HT-29 (cell line): ENCODE data around the gene JAGN1. TPM values are rescaled to one million over a fixed set of nuclear protein-coding genes. Genes with fewer than 3 reads are reported as not detected.
"Not testable (repeated sequence)": the region's sequence is repeated elsewhere in the genome, so short reads cannot be mapped to it uniquely, and the experiment has no call there.

Experiments used
- DNase-seq: peaks from one replicate; pipeline ENCODE4 v3.0.0-alpha.2; 2015; ENCODE audit warnings: low spot score
- total RNA-seq: library from RNA; depleted of rRNA; stranded (reverse); fragments of >200 nt; shearing (Covaris generic); gene quantifications from 2 replicates; pipeline ENCODE4 v1.2.3, GENCODE V29; 2014

The JAGN1 gene
- total RNA-seq, 1 experiment from 2014 or later = 26.0 TPM

DNA sequence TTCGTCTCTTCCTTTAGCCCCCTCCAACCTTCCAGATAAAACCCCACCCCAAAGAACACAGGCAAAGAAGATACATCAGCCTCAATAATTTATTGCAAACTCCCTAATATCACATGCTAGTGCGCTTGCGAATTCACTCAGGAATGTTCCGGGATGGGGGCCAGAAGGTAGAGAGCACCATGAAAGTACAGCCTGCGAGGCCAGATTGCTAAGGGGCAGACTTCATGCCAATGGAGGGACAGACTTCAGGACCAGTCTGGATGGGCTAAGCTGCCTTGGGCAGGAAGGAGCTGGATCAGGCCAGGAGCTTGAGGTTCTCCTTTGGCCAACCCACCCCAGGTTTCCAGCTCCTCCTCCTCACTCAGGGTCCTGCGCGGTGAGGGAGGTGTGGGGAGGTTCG lies 23.8 kb upstream of the JAGN1 start:
- DNase-seq = no peak

DNA sequence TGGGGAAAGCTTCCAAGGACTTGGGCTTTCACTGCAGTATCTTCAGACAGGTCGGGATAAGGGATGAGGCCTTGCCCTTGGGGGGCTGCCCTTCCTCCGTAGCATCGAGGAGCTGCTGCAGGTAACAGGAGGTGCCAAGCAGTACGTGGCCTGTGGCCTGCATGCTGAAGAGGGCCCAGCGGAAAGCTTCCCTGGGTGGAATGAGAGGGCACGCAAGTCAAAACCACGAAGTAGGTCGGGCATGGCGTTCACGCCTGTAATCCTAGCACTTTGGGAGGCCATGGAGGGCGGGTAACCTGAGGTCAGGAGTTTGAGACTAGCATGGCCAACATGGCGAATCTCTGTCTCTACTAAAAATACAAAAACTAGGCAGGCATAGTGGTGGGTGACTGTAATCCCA lies 23.3 kb upstream of the JAGN1 start:
- DNase-seq = no peak

DNA sequence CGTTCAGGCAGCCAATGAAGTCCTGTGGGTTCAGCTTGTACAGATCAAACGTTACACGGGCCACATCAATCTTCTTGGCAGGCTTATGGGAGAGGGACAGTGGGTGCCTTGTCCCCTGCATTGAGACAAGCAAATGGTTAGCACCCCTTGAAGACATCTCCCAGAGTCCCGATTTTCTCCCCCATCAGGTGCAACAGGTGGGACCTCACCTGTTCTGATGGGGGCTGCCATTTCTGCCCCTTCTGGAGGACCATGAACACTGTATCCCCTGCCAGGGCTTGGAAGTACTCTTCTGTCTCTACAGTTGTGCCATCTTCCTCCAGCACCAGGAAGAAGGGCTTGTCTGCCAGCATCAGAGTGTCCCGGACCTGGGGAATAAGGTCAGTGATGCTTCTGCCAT lies 20.5 kb upstream of the JAGN1 start:
- no peak for DNase-seq

DNA sequence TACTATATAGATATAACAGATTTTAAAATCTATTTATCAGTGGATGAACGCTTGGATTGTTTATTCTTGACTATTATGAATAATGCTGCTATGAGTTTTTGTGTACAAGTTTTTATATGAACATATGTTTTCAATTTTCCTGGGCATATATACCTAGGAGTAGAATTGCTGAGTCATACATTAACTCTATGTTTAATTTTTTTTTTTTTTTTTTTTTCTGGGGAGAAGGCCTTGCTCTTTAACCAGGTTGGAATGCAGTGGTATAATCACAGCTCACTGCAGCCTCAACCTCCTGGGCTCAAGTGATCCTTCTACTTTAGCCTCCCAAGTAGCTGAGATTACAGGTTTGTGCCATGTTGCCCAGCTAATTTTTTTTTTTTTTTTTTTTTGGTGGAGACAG lies 19.4 kb upstream of the JAGN1 start:
- DNase-seq = no peak

DNA sequence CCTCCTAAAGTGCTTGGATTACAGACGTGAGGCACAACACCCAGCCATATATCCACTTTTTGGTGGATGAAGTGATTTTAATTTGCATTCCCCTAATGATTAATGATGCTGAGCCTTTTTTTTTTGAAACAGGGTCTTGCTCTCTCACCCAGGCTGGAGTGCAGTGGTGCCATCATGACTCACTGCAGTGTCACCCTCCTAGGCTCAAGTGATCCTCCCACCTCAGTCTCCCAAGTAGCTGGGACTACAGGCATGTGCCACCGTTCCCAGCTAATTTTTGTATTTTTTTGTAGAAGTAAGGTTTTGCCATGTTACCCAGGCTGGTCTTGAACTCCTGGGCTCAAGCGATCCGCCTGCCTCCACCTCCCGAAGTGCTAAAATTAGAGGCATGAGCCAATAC lies 18.3 kb upstream of the JAGN1 start:
- DNase-seq = not testable (repeated sequence)

DNA sequence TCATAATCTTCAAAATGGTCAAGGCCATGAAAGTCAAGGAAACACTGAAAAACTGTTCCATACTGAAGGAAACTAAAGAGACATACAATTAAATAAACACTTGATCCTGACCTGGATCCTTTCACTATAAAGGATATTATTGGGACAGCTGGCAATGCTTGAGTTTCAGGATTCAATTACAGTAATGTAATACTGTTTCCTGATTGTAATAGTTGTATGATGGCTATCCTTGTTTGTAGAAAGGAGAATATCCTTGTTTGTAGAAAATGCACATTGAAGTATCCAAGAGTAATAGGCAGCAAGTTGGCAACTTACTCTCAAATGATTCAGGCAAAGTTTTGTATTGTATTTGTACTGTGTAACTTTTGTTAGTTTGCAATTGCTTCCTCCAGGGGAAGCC lies 15.0 kb upstream of the JAGN1 start:
- no peak for DNase-seq

DNA sequence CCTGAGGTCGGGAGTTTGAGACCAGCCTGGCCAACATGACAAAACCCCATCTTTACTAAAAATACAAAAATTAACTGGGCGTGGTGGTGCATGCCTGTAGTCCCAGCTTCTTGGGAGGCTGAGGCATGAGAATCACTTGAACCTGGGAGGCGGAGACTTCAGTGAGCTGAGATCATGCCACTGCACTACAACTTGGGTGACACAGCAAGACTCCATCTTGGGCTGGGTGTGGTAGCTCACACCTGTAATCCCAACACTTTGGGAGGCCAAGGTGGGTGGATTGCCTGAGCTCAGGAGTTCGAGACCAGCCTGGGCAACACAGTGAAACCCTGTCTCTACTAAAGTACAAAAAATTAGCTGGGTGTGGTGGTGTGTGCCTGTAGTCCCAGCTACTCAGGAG lies 14.2 kb upstream of the JAGN1 start:
- not testable (repeated sequence) for DNase-seq

DNA sequence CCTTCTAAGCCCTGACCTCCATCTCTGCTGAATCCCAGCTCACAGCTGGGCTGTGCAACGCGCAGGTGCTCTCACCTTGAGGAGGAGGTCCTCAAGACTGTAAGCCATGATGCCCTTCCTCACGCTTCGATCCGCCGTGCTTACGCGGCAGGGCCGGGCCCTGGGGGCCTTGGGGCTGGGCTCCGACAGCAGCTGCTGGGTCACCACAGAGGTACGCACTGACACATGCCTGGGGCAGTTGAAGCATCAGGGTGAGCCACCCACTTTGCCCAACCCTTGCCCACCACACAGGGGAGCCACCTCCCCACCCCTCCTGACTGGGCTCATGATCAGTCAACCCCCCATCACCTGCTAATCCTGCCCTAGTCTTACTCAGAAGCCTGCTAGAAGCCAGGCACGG lies 13.4 kb upstream of the JAGN1 start:
- no peak for DNase-seq

DNA sequence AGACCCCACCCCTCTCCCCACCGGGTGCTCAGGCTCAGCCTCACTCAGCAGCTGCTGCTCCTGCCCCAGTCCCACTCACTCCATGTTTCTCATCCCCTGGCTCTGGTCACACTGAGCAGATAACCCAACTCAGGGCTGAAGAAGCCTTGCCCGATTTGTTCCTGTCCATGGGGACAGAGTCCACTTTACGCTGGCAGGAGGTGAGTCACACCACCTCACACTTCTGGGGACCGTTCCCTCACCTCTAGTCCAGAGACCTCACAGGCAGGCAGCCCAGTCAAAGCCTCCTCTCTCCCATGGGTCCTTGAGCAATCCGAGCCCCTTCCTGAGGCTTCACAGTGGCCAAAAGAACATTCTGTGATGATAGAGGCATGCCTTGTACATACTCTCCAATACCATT lies 11.7 kb upstream of the JAGN1 start:
- peak; percentile 65 for DNase-seq

DNA sequence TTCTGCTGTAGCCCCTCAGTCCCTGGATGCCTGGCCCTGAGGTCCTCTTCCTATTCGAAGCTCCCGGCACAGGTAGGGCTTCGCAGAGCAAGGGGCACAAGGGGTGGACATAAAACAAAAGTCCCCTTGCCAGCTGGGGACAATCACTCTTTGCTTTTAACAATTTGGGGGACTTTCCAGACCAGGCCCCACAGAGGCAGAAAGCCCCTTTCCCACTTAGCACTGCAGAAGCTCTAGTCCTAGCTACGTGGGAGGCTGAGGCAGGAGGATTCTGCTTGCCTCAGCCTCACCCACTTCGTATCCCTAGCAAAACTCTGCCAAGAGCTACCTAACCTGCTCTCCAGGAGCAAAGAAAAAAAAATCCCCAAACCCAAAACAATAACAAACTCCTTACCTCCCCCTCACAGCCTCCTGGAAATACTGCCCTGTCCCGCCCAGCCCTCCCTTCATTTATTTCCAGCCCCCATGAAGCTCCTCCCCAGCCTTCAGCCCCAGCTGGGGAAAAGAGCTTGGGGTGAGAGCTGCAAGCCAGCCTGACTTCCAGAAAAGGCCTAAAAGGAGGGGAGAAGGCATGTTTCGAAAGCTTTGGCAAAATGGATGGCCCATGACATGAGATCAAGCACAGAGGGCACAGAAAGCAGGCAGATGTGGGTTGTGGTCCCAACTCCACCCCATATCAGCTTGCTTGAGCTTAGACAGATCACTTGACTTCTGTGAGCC lies 10.4 kb upstream of the JAGN1 start, which contains the start of gene CIDEC:
TSS of gene CIDEC (minus strand) at position 424 of the 720 bp plus-strand sequence. CDS start 1,767 bp downstream, outside the sequence.
- DNase-seq = no peak

DNA sequence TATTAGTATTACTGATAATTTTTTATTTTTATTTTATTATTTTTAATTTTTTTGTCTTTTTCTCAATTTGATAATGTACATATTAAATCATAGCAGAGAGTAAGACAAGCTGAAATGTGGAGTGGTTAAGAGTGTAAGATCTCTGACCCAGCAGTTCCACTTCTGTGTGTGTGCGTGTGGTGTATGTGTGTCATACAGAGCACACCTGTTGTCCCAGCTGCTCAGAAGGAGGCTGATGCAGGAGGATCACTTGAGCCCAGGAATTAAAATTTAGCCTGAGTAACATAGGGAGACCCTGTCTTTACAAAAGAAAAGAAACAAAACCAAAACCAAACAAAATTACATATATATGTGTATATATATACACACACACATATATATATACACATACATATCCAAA lies 9.0 kb upstream of the JAGN1 start:
- DNase-seq = no peak

DNA sequence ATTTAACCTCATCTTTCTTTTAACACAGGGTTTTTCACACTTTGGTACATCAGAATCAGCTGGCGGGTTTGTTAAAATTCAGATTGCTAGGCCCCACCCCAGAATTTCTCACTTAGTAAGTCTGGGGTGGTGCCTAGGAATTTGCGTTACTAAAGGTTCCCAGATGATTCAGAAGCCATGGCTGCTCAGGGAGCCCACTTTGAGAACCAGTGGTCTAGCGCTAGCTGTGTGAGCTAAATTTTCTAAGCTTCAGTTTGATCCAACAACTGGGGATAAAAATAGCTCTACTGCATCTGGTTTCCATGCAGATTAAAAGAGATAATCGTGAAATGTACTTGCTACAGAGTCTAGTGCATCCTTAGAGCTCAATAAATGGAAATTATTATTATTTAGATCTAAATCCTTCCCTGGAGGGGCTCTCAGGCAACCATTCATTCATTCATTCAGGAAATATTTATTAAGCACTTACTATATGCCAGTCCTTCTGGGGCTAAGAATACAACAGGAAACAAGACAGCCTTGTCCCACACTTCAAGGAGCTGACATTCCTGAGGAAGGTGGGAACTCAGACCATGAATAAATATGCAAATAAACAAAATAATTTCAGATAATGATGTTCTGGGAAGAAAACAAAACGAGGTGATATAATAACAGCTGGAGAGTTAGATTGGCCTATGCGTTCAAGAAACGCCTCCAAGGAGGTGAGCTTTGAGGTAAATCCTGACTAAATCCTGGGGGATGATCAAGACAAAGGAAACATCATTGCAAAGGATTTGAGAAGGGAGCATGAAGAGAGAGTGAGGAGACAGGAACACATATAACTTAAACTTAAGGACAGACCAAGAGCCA lies 6.5 kb upstream of the JAGN1 start:
- peak; percentile 2 for DNase-seq

DNA sequence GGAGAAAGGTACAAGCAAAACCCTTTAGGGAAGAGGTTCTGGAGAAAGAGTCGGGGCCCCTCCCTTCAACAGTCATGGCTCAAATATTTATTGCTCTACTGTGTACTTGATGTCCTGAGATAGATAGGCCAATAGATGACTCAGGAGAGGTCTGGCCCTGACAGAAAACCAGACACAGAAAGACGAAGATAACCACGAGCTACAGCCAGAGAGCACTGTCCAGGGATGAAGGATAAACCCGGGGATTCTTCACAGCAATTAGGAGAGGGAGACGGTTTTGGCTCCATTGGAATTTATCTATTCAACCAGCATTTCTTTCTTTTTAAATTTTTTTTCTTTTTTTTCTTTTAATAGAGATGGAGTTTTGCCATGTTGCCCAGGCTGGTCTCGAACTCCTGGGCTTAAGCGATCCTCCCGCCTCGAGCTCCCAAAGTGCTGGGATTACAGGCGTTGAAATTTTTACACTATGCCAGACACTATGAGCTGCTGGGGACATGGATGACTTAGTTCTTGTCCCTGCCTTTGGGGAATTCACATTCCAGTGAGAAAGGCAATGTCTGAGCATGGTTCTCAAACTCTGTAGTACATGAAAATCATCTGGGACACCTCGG lies 5.8 kb upstream of the JAGN1 start:
- peak; percentile 67 for DNase-seq

DNA sequence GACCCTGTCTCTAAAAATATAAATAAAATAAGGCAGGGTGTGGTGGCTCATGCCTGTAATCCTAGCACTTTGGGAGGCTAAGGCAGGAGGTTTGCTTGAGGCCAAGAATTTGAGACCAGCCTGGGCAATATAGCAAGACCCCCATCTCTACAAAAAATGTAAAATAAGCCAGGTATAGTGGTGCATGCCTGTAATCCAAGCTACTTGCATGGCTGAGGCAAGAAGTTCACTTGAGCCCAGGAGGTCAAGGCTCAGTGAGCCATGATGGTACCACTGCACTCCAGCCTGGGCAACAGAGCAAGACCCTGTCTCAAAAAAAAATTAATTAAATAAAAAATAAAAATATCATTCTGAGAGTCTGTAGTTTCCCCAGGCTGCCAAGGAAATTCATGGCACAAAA lies 4.1 kb upstream of the JAGN1 start:
- DNase-seq = no peak

DNA sequence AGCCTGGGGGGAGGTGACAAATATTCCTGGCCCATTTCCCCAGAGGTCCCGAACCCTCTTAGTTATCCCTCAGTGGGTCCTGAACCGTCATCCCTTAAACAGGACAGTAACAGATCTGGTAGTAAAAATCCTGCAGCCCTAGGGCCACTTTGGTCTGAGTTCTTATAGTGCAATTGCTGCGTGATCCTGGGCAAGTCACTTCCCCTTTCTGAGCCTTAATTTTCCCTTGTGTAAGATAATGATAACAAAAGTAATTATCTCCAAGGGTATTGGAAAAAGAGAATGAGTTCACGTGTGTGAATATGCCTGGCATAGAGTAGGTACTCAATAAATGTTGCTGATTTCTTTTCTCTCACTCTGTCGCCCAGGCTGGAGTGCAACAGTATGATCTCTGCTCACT lies 2.9 kb upstream of the JAGN1 start:
- no peak for DNase-seq

DNA sequence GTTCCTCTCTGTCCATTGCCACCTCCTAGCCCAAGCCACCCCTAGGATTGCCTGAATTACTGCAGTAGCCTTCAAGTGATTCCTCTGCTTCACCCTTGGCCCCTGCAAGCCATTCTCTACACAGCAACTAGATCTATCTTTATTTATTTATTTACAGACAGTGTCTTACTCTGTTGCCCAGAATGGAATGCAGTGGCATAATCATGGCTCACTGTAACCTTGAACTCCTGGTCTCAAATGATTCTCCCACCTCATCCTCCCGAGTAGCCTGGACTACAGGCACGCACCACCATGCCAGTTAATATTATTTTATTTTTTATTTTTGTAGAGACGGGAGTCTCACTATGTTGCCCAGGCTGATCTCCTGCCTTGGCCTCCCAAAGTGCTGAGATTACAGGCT lies 1.9 kb upstream of the JAGN1 start:
- no peak for DNase-seq

DNA sequence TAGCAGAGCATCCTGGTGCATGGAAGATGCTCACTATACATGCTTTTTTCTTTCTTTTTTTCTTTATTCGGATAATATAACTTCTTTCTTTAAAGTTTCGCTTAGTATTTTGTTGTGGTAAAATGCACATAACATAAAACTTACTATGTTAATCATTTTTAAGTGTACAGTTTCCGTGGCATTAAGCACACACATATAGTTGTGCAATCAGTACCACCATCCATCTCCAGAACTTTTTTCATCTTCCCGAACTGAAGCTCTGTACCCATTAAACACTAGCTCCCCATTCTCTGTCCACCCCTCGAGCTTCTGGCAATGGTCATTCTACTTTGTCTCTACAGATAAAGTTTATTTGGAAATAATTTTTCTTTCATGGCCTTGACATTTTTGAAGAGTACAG lies 1.0 kb upstream of the JAGN1 start:
- no peak for DNase-seq

DNA sequence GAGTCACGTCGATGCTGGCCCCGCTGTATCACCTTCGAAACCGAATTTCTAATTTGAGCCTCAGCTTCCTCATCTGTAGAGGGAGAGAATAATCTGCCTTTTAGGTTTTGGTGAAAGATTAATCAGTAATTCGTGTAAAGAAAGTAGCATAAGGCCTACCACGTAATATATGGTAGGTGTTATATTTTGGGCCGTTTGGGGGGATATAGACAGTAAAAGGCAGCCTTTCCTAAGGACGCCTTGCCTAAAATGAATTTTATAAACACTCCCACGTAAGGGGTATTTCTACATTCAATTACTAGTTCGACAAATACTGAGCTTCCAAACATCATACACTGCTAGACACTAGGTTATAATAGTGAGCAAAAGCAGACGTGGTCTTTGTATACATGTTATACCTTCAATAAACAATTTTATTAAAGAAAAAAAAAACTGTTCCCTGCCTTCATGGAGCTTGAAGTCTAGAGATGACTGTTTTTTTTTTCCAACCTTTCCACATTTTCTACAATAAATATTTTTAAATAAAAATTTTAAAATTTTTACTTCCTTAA lies 737 bp downstream of the JAGN1 start:
- no peak for DNase-seq

DNA sequence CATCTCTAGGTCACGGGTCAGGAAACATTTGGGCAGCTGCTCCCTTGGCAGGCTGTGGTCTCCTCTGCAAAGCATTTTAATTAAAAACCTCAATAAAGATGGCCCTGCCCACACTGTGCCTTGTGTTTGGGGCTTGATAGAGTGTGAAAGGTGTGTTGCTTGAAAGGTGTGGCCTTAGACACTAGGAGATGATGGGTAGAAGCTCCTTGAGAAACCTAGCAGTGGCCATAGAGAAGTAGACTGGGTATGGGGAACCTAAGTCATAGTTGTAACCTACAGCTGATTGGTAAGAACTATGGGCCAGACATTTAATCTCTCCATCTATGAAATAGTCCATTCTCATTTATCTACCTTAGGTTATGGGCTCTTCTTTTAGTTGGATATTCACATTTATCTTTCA lies 3.3 kb downstream of the JAGN1 start:
- DNase-seq = no peak

DNA sequence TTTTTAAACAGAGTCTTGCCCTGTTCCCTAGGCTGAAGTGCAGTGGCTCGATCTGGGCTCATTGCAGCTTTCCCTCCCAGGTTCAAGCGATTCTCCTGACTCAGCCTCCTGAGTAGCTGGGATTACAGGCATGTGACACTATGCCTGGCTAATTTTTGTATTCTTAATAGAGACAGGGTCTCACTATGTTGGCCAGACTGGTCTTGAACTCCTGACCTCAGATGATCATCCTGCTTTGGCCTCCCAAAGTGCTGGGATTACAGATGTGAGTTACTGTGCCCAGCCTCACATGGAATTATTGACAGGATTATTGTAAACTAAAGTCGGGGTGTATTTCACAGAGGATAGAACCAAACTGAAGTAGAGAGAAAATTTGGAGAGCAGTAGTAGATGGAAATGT lies 5.3 kb downstream of the JAGN1 start:
- DNase-seq = not testable (repeated sequence)

DNA sequence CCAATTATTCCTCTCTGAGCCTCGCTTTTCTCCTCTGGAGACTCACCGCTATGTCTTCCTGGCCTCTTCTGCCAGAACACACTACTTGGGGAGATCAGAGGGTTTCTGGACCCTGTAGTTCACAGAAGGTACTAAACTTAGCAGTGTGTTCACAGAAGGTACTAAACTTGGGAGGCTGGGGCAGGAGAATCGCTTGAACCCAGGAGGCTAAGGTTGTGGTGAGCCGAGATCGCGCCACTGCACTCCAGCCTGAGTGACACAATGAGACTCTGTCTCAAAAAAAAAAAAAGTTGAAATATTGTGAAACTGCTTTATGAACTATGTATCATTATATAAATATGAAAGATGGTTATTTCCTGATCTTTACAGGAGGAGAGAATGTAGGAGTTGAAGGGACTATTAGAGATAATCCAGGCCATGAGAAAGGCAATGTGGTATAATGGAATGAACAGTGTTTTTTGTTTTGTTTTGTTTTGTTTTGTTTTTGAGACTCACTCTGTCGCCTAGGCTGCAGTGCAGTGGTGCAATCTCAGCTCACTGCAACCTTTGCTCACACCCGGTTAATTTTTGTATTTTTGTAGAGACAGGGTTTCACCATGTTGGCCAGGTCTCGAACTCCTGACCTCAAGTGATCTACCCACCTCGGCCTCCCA lies 6.5 kb downstream of the JAGN1 start:
- DNase-seq = peak; percentile 24
